Psoas muscle (tissue), 8 donors: ENCODE data around the gene CCDC93. TPM values are rescaled to one million over a fixed set of nuclear protein-coding genes. Genes with fewer than 3 reads are reported as not detected.

Experiments used
- ATAC-seq, 4 donors: fragments of 200-7000 bp; cut with Tn5 transposase; one replicate each; pipeline ENCODE4 v1.9.1; 2020; ENCODE audit warnings: moderate library complexity in 3 of 4, mild to moderate bottlenecking in 2 of 4
- DNase-seq, 2 donors: peaks; one replicate each; pipeline ENCODE4 v3.0.0-alpha.2; 2020
- H3K27ac ChIP-seq: fragments of 200-600 bp; one replicate; pipeline ENCODE4 v1.8.0; 2022
- H3K27me3 ChIP-seq, 3 donors: fragments of 200-600 bp in 1 of 3; one replicate each; pipeline versions ENCODE4 v1.6.1 to v1.8.0; 2013 to 2022; ENCODE audit warnings: low read length in 2 of 3, mild to moderate bottlenecking in 2 of 3, moderate library complexity in 1 of 3; ENCODE audit not compliant: insufficient read depth in 3 of 3
- H3K36me3 ChIP-seq, 2 donors: fragments of 200-600 bp in 1 of 2; one replicate each; pipeline versions ENCODE4 v1.6.1 to v1.8.0; 2013 to 2022; ENCODE audit warnings: low read depth in 1 of 2, mild to moderate bottlenecking in 1 of 2, moderate library complexity in 1 of 2; ENCODE audit not compliant: insufficient read depth in 1 of 2
- H3K4me1 ChIP-seq: fragments of 200-600 bp; one replicate; pipeline ENCODE4 v1.8.0; 2022
- H3K4me3 ChIP-seq: fragments of 200-600 bp; one replicate; pipeline ENCODE4 v1.8.0; 2022; ENCODE audit warnings: mild to moderate bottlenecking
- H3K9me3 ChIP-seq: fragments of 200-600 bp; one replicate; pipeline ENCODE4 v1.8.0; 2022
- CTCF ChIP-seq: fragments of 200-600 bp; IDR thresholded peaks from one replicate; pipeline ENCODE4 v1.8.0; 2022; ENCODE audit warnings: antibody characterized with exemption
- WGBS, 3 donors: extraction: QIAGEN DNeasy Blood & Tissue Kit; methylation state at CpG; one replicate each; pipeline versions ENCODE4 v1.1.6 to v1.1.7; 2013; 5-methylcytosine and 5-hydroxymethylcytosine counted together
- intact Hi-C, 2 donors: fragments of 100-400 bp; cut with DNase I; formaldehyde crosslinking; loops; one replicate each; pipeline versions ENCODE4 v1.11.0 to v1.14.2; 2022
- polyA plus RNA-seq, 3 donors: library from polyadenylated mRNA; stranded (reverse); fragments of 200-250 nt; gene quantifications; one replicate each; pipeline ENCODE4 v1.2.3, GENCODE V29; 2013
- total RNA-seq, 4 donors: library from RNA; stranded (reverse); fragmentation: NEBNext Ultra II Directional in 2 of 4; extraction: Animal tissue kit (Norgen Biotek cat#: 25700) in 2 of 4; gene quantifications; one replicate each; pipeline versions ENCODE4 v1.2.1 to v1.2.4, GENCODE V29; 2021 to 2023
- donor health status: healthy with polysubstance abuse.
- donor health status: DM: no; HTN: no; CAD: no; lungs with moderate emphysema.
- donor health status: Bipolar disorder and iron deficiency.
- donor health status: healthy.
- donor health status: DM: yes; HTN: yes; CAD: no.
- donor health status: DM: no; HTN: no; CAD: no.
- donor health status: DM: no; HTN: no; CAD: no.
- donor health status: DM: yes; HTN: yes; CAD: no.

CCDC93 gene
- total and polyA plus RNA-seq, 7 donors, result 6.7 to 15.5 (median 12.4) TPM

- TF ChIP-seq CTCF, result no peak
- H3K36me3 ChIP-seq, result peaks cover 14 to 94% of the 10 kb centered on the region in 2 donors
- no peaks in the 10 kb centered on the region for H3K9me3 ChIP-seq
- no peaks in the 10 kb centered on the region for H3K27me3 ChIP-seq
- H3K4me3 ChIP-seq, result no peak overlapping the region
- WGBS, 3 donors, result 97 to 99% (median 98%) methylated on average over 2 of the region's 2 CpGs
- intact Hi-C loops, result no loop called here
- H3K4me1 ChIP-seq, result peaks cover 4% of the 10 kb centered on the region
- DNase-seq (no peak), ATAC-seq (no peak)
- H3K27ac ChIP-seq, result no peak overlapping the region
These were observed 69.1 kb downstream of the CCDC93 start for GRCh38 chr2:117944816-117945215.

DNA sequence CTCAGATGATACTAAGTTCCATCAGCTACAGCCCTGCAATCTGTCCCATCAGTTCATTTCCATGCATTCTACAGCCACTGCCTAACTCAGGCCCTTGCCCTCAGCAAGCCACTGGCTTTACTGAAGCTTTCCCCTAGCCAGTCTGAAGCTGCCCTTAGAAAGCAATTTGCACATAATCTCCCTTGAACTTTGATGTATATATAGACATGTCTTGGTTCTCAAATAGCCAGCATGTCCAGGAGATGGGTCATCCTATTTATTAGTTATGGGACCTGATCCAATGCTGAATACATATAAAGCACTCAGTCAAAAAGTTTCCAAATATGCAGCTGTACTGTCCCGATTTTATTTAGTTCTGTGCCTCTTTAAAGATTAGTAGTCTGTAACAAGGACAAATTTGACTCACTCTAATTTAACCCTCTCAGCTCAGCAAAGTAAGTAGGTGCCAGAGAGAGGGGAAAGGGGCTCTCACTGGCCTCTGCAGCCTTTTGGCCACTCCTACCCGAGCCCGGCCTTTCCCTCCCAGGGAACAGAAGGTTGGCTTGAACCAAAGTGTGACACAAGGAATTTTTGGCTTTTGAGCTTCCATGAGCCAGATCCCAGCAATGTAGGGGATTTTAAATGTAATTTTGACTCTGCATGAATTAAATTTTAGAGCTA, 70.7 kb downstream of the CCDC93 start:
- Histone ChIP-seq H3K4me3 (no peak overlapping the region), H3K9me3 (no peaks in the 10 kb centered on the region), H3K27me3 (no peaks in the 10 kb centered on the region), H3K36me3 (peaks cover 13 to 94% of the 10 kb centered on the region in 2 donors), H3K4me1 (peaks cover 4% of the 10 kb centered on the region), H3K27ac (no peak overlapping the region)
- intact Hi-C loops, result no loop called here
- DNase-seq (no peak), ATAC-seq (peak in 1 of 4 donors; percentile 55)
- no peak for TF ChIP-seq CTCF
- 45 to 61% (median 46%) methylated on average over 3 of the region's 3 CpGs for WGBS, 3 donors

- 89 to 91% (median 91%) methylated on average over 2 of the region's 2 CpGs for WGBS, 3 donors
- no peak for DNase-seq
- Histone ChIP-seq H3K36me3 (peaks cover 13 to 94% of the 10 kb centered on the region in 2 donors), H3K4me1 (peaks cover 5% of the 10 kb centered on the region), H3K27me3 (no peaks in the 10 kb centered on the region), H3K27ac (no peak overlapping the region), H3K4me3 (no peak overlapping the region), H3K9me3 (no peaks in the 10 kb centered on the region)
- no peak for TF ChIP-seq CTCF
- no peak for ATAC-seq
- intact Hi-C loops, result no loop called here
These were observed 71.3 kb downstream of the CCDC93 start for GRCh38 chr2:117942551-117942950.

DNA sequence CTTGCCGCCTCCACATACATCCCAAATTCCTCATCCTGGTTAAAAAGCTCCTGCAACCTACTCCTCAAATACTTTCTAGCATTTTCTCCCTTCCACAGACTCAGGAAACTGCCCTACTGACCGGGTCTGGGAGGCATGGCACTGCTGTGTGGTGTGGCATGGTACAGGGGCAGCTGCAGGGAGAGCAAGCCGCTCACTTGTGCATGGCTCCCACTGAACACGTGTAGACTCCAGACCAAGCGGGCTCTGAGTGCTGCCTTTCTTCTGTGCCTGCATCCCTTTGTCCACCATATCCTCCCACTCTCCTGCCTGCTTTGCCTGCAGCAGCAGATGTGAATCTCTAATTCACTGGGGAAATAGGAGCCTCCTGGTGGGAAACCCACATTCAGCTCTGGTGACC, 72.2 kb downstream of the CCDC93 start:
- WGBS, 3 donors, result 94% methylated on average over 5 of the region's 5 CpGs
- no peak overlapping the region for H3K4me3 ChIP-seq

More for the DNA sequence above, 72.2 kb downstream of the CCDC93 start:
- no peaks in the 10 kb centered on the region for H3K9me3 ChIP-seq
- DNase-seq (no peak), ATAC-seq (no peak)
- intact Hi-C loops, result no loop called here
- H3K27ac ChIP-seq, result no peak overlapping the region
- peaks cover 13 to 94% of the 10 kb centered on the region in 2 donors for H3K36me3 ChIP-seq
- peaks cover 14% of the 10 kb centered on the region for H3K4me1 ChIP-seq
- TF ChIP-seq CTCF, result no peak
- H3K27me3 ChIP-seq, result no peaks in the 10 kb centered on the region
